HCT116 (cell line): ENCODE measurements around the gene PIP4P1.

Source experiments
- CTCF ChIP-seq, 3 experiments: fragments of 200-600 bp in 1 of 3; sonication (generic) in 1 of 3; IDR thresholded peaks in 2 of 3; conservative IDR thresholded peaks in 1 of 3; 2 replicates each; pipeline ENCODE4 v1.5.1; 2012 to 2017; ENCODE audit warnings: low read depth in 2 of 3, low read length in 2 of 3, antibody characterized with exemption in 1 of 3, borderline replicate concordance in 1 of 3, control low read depth in 1 of 3, mild to moderate bottlenecking in 1 of 3, mixed read lengths in 1 of 3, mixed run types in 1 of 3, moderate library complexity in 1 of 3; ENCODE audit not compliant: insufficient read depth in 1 of 3
- EZH2phosphoT487 ChIP-seq: fragments of 200-600 bp; IDR thresholded peaks from 2 replicates; pipeline ENCODE4 v1.6.1; 2018; ENCODE audit warnings: antibody characterized with exemption, borderline replicate concordance
- POLR2A ChIP-seq: IDR thresholded peaks from 2 replicates; pipeline ENCODE4 v1.7.0; 2011; ENCODE audit warnings: borderline replicate concordance; ENCODE audit not compliant: insufficient read depth, insufficient read length; ENCODE audit errors: extremely low read depth
- POLR2AphosphoS5 ChIP-seq: IDR thresholded peaks from 2 replicates; pipeline ENCODE4 v1.6.1; 2011; ENCODE audit warnings: mild to moderate bottlenecking, low read depth, low read length, moderate library complexity

- TF ChIP-seq EZH2phosphoT487 (no peak), CTCF (IDR thresholded peaks at IDR 0.05 in 2 of 3, conservative IDR thresholded peaks at IDR 0.05 in 1 of 3; ENCODE audit: borderline replicate concordance in 1 of 3, insufficient read depth in 1 of 3, low read depth in 2 of 3, low read length in 2 of 3) (no peak), POLR2AphosphoS5 (no peak), POLR2A (no peak)
Measured at GRCh38 chr14:20489093-20489994, 28.1 kb upstream of the PIP4P1 start.
